ENCODE measurements around the gene UNC13D. TPM values are rescaled to one million over a fixed set of nuclear protein-coding genes. Genes with fewer than 3 reads are reported as not detected.

The UNC13D gene
- total RNA-seq, 2 experiments from 2014 or later = 8.0 to 17.8 TPM

- Histone ChIP-seq H3K9me3 (ENCODE audit: low read length) (no peaks in the 10 kb centered on the region), H2AFZ (ENCODE audit: low read length) (no peak overlapping the region), H3K36me3 (ENCODE audit: insufficient read depth, low read length) (peaks cover 77% of the 10 kb centered on the region), H3K79me2 (ENCODE audit: insufficient read depth, low read depth, low read length) (no peaks in the 10 kb centered on the region), H3K4me1 (ENCODE audit: insufficient read depth, low read length, poor library complexity, severe bottlenecking) (peaks cover 6% of the 10 kb centered on the region), H3K4me3 (ENCODE audit: low read depth, low read length, poor library complexity, severe bottlenecking) (no peak overlapping the region), H4K20me1 (ENCODE audit: insufficient read depth, low read length) (no peaks in the 10 kb centered on the region), H3K9me2 (ENCODE audit: insufficient read depth, low read length) (no peaks in the 10 kb centered on the region), H3K4me2 (ENCODE audit: low read length) (no peak overlapping the region), H3K27ac (ENCODE audit: low read depth, low read length, poor library complexity, severe bottlenecking) (no peak overlapping the region)
- intact Hi-C loops (cut with micrococcal nuclease; ENCODE audit: unreplicated experiment) = no loop called here
- DNase-seq (ENCODE audit: low spot score) = no peak
- ChIA-PET POLR2A (interaction anchor here (1.2 kb wide), 1 partner anchor 27 kb away, joined by 3 read pairs; no protein-coding TSS in a partner anchor), CTCF (ENCODE audit: unreplicated experiment) (no interaction called here)
- TF ChIP-seq EZH2phosphoT487 (IDR thresholded peaks at IDR 0.05; ENCODE audit: borderline replicate concordance, low read depth, low read length) (no peak), CTCF (conservative IDR thresholded peaks at IDR 0.05; ENCODE audit: low read length) (no peak)
- BruUV-seq (replicated peaks) = no TSS peak
These were observed 22.7 kb downstream of the UNC13D start for GRCh38 chr17:75821552-75821951.

GRCh38 chr17:75820094-75821080, 23.8 kb downstream of the UNC13D start:
- no peak overlapping the region for H2AFZ ChIP-seq (ENCODE audit: low read length)
- H3K79me2 ChIP-seq (ENCODE audit: insufficient read depth, low read depth, low read length) = no peaks in the 10 kb centered on the region
- H3K9me3 ChIP-seq (ENCODE audit: low read length) = no peaks in the 10 kb centered on the region
- H4K20me1 ChIP-seq (ENCODE audit: insufficient read depth, low read length) = no peaks in the 10 kb centered on the region
- no peak overlapping the region for H3K4me2 ChIP-seq (ENCODE audit: low read length)
- H3K36me3 ChIP-seq (ENCODE audit: insufficient read depth, low read length) = peaks cover 84% of the 10 kb centered on the region
- H3K4me3 ChIP-seq (ENCODE audit: low read depth, low read length, poor library complexity, severe bottlenecking) = no peak overlapping the region
- no peaks in the 10 kb centered on the region for H3K9me2 ChIP-seq (ENCODE audit: insufficient read depth, low read length)
- BruUV-seq (replicated peaks) = no TSS peak
- intact Hi-C loops (cut with micrococcal nuclease; ENCODE audit: unreplicated experiment) = no loop called here
- TF ChIP-seq EZH2phosphoT487 (IDR thresholded peaks at IDR 0.05; ENCODE audit: borderline replicate concordance, low read depth, low read length) (no peak), CTCF (conservative IDR thresholded peaks at IDR 0.05; ENCODE audit: low read length) (no peak)
- no peak overlapping the region for H3K27ac ChIP-seq (ENCODE audit: low read depth, low read length, poor library complexity, severe bottlenecking)
- ChIA-PET CTCF (ENCODE audit: unreplicated experiment) (no interaction called here), POLR2A (interaction anchor here (0.7 to 1.2 kb wide), 4 partner anchors 26 to 109 kb away, joined by 3 to 4 read pairs (median 3); no protein-coding TSS in a partner anchor)
- peaks cover 6% of the 10 kb centered on the region for H3K4me1 ChIP-seq (ENCODE audit: insufficient read depth, low read length, poor library complexity, severe bottlenecking)
- DNase-seq (ENCODE audit: low spot score) = no peak

- Histone ChIP-seq H3K9me3 (ENCODE audit: low read length) (no peaks in the 10 kb centered on the region), H3K9me2 (ENCODE audit: insufficient read depth, low read length) (no peaks in the 10 kb centered on the region), H3K36me3 (ENCODE audit: insufficient read depth, low read length) (peaks cover 91% of the 10 kb centered on the region), H3K4me3 (ENCODE audit: low read depth, low read length, poor library complexity, severe bottlenecking) (no peak overlapping the region), H3K27ac (ENCODE audit: low read depth, low read length, poor library complexity, severe bottlenecking) (no peak overlapping the region), H3K4me1 (ENCODE audit: insufficient read depth, low read length, poor library complexity, severe bottlenecking) (peaks cover 6% of the 10 kb centered on the region), H3K4me2 (ENCODE audit: low read length) (no peak overlapping the region), H2AFZ (ENCODE audit: low read length) (no peak overlapping the region), H3K79me2 (ENCODE audit: insufficient read depth, low read depth, low read length) (no peaks in the 10 kb centered on the region), H4K20me1 (ENCODE audit: insufficient read depth, low read length) (no peaks in the 10 kb centered on the region)
- TF ChIP-seq CTCF (conservative IDR thresholded peaks at IDR 0.05; ENCODE audit: low read length) = no peak
- no peak for TF ChIP-seq EZH2phosphoT487 (IDR thresholded peaks at IDR 0.05; ENCODE audit: borderline replicate concordance, low read depth, low read length)
- intact Hi-C loops (cut with micrococcal nuclease; ENCODE audit: unreplicated experiment) = no loop called here
- CTCF ChIA-PET (ENCODE audit: unreplicated experiment) = no interaction called here
- POLR2A ChIA-PET = no interaction called here
- no peak for DNase-seq (ENCODE audit: low spot score)
- BruUV-seq (replicated peaks) = no TSS peak
These were observed 24.5 kb downstream of the UNC13D start for GRCh38 chr17:75819678-75820077.

Measured in OCI-LY7 (cell line).